Measurements from ENCODE around the gene MZB1. TPM values are rescaled to one million over a fixed set of nuclear protein-coding genes. Genes with fewer than 3 reads are reported as not detected.
"Not testable (repeated sequence)": the region's sequence is repeated elsewhere in the genome, so short reads cannot be mapped to it uniquely, and the experiment has no call there.

MZB1 gene
- total RNA-seq, 1 donor: 0.18 TPM

GRCh38 chr5:139410993-139411828 lies 21.5 kb upstream of the MZB1 start:
- no peak for TF ChIP-seq CTCF (IDR thresholded peaks at IDR 0.05; ENCODE audit: insufficient read depth, low read length)
- DNase-seq (ENCODE audit: low read depth): no peak
- no peak overlapping the region for H3K4me3 ChIP-seq (ENCODE audit: low read depth, low read length)

- TF ChIP-seq CTCF (IDR thresholded peaks at IDR 0.05; ENCODE audit: insufficient read depth, low read length): no peak
- H3K4me3 ChIP-seq (ENCODE audit: low read depth, low read length): no peak overlapping the region
Measured at GRCh38 chr5:139410121-139410992, 20.6 kb upstream of the MZB1 start.

GRCh38 chr5:139409116-139409515 lies 19.4 kb upstream of the MZB1 start:
- not testable (repeated sequence) for H3K4me3 ChIP-seq (ENCODE audit: low read depth, low read length); DNase-seq (ENCODE audit: low read depth)

More at GRCh38 chr5:139410121-139410992, 20.6 kb upstream of the MZB1 start:
- no peak for DNase-seq (ENCODE audit: low read depth)

- H3K4me3 ChIP-seq (ENCODE audit: low read depth, low read length): no peak overlapping the region
- TF ChIP-seq CTCF (IDR thresholded peaks at IDR 0.05; ENCODE audit: insufficient read depth, low read length): no peak
- DNase-seq (ENCODE audit: low read depth): no peak
Measured at GRCh38 chr5:139408191-139408590, 18.5 kb upstream of the MZB1 start.

- DNase-seq (ENCODE audit: low read depth): no peak
- no peak for TF ChIP-seq CTCF (IDR thresholded peaks at IDR 0.05; ENCODE audit: insufficient read depth, low read length)
- H3K4me3 ChIP-seq (ENCODE audit: low read depth, low read length): no peak overlapping the region
Measured at GRCh38 chr5:139407517-139407916, 17.8 kb upstream of the MZB1 start.

GRCh38 chr5:139406963-139407362 lies 17.2 kb upstream of the MZB1 start:
- H3K4me3 ChIP-seq (ENCODE audit: low read depth, low read length): no peak overlapping the region
- no peak for TF ChIP-seq CTCF (IDR thresholded peaks at IDR 0.05; ENCODE audit: insufficient read depth, low read length)
- DNase-seq (ENCODE audit: low read depth): no peak

GRCh38 chr5:139404484-139404840 lies 14.7 kb upstream of the MZB1 start:
- DNase-seq (ENCODE audit: low read depth): no peak
- no peak for TF ChIP-seq CTCF (IDR thresholded peaks at IDR 0.05; ENCODE audit: insufficient read depth, low read length)
- no peak overlapping the region for H3K4me3 ChIP-seq (ENCODE audit: low read depth, low read length)
